Kidney capillary endothelial cell (primary cell): ENCODE data around the gene PSMA7.

Experiments used
- DNase-seq: peaks from one replicate; pipeline ENCODE4 v3.0.0-alpha.2; 2018; ENCODE audit warnings: low spot score

The PSMA7 gene

GRCh38 chr20:62087227-62087626, 56.0 kb downstream of the PSMA7 start:
- DNase-seq = no peak
